Measurements from ENCODE around the gene TNFRSF19. TPM values are rescaled to one million over a fixed set of nuclear protein-coding genes. Genes with fewer than 3 reads are reported as not detected.
A peak's percentile ranks its signal among the peaks of the same experiment; 100 is the strongest.

The TNFRSF19 gene
- total and polyA plus RNA-seq, 2 of the 8 experiments (the other 6 are each of a cell fraction or from before 2014, with no cell fraction given): 0.50 to 0.95 TPM

DNA sequence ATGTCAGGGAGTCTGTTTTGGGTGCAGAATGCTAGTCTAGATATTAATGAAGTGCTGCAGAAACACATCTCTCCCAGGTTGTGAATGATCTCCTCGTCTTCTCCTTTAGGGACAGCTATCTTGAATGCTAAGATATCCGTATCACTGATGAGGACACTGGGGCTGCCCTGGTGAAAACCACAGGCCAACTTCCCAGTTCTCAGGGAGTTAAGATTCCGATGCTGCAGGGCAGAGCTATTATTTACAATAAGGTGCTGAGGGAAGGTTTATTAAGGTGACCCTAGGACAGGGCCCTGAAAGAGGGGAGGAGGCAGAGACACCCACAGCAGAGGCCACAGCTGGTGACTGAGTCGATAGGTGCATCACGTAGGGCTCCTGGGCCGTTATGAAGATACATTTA is 66.1 kb downstream of the TNFRSF19 start:
- Histone ChIP-seq H3K27ac (ENCODE audit: low read depth, low read length) (no peak overlapping the region), H2AFZ (ENCODE audit: low read length) (peak overlapping the region; percentile 12; the same call in 1 of the 2 replicates), H4K8ac (ENCODE audit: extremely low read depth, insufficient read depth, low read length) (no peak overlapping the region), H3K9me3 (ENCODE audit: insufficient read depth in 2 of 2, low read depth in 1 of 2, low read length in 1 of 2) (no peaks in the 10 kb centered on the region), H3K4me2 (ENCODE audit: insufficient read depth in 1 of 2, low read depth in 2 of 2, low read length in 2 of 2) (no peak overlapping the region), H4K5ac (ENCODE audit: insufficient read length, low read depth, low read length) (no peak overlapping the region), H3K4ac (replicated peaks; ENCODE audit: insufficient read length, low read depth, low read length) (no peak overlapping the region), H3K23me2 (ENCODE audit: low read depth, low read length) (no peaks in the 10 kb centered on the region), H2BK5ac (ENCODE audit: low read depth, low read length) (no peak overlapping the region; the same call in 1 of the 2 replicates), H3K14ac (ENCODE audit: insufficient read length) (no peak overlapping the region), H2BK12ac (ENCODE audit: low read depth, low read length) (no peak overlapping the region), H2BK120ac (replicated peaks; ENCODE audit: low read depth, low read length) (no peak overlapping the region), H3K56ac (replicated peaks; ENCODE audit: insufficient read length, low read depth, low read length) (no peak overlapping the region), H3K79me2 (ENCODE audit: control insufficient read depth in 1 of 2, insufficient read depth in 2 of 2, low read length in 2 of 2) (no peaks in the 10 kb centered on the region), H2BK20ac (ENCODE audit: low read length) (no peak overlapping the region), H3K4me1 (replicated peaks in 1 of 4; ENCODE audit: control insufficient read depth in 3 of 4, insufficient read depth in 4 of 4, low read length in 3 of 4) (peaks cover 0 to 28% (median 19%) of the 10 kb centered on the region in 4 experiments), H3K9ac (replicated peaks in 1 of 4; ENCODE audit: extremely low read depth in 1 of 4, low read depth in 3 of 4, low read length in 3 of 4) (no peak overlapping the region), H4K20me1 (replicated peaks in 1 of 2; ENCODE audit: control insufficient read depth in 1 of 2, insufficient read depth in 2 of 2, low read length in 2 of 2) (no peaks in the 10 kb centered on the region), H3K23ac (ENCODE audit: insufficient read length) (no peak overlapping the region), H3K18ac (ENCODE audit: extremely low read depth, low read length) (no peak overlapping the region; the same call in 1 of the 2 replicates), H3K27me3 (replicated peaks in 1 of 4; ENCODE audit: control insufficient read depth in 3 of 4, extremely low read depth in 1 of 4, insufficient read depth in 3 of 4, low read length in 3 of 4) (no peaks in the 10 kb centered on the region), H3K36me3 (ENCODE audit: control insufficient read depth in 2 of 4, insufficient read depth in 4 of 4, low read length in 3 of 4) (no peaks in the 10 kb centered on the region), H2AK5ac (ENCODE audit: low read depth, low read length) (no peak overlapping the region), H4K91ac (replicated peaks; ENCODE audit: insufficient read length, low read length) (peak overlapping the region; percentile 36), H3K4me3 (ENCODE audit: extremely low read depth in 1 of 4, insufficient read depth in 2 of 4, low read depth in 3 of 4, low read length in 4 of 4) (no peak overlapping the region), H3K79me1 (ENCODE audit: low read depth, low read length) (no peaks in the 10 kb centered on the region), H2BK15ac (ENCODE audit: low read length) (no peak overlapping the region)
- FAIRE-seq: no peak
- CTCF ChIA-PET (ENCODE audit: partially characterized antibody): interaction anchor here (1.0 kb wide), 1 partner anchor 173 kb away, joined by 5 read pairs; no protein-coding TSS in a partner anchor
- 92% methylated on average over 6 of the region's 6 CpGs; no CpG with 5 or more reads in 1 of the 2 experiments for WGBS, 2 experiments (ENCODE audit: extremely low coverage in 1 of 2, insufficient coverage in 1 of 2, insufficient read length in 1 of 2, insufficient replicate concordance in 2 of 2, low coverage in 1 of 2, low lambda C conversion rate in 2 of 2, missing lambda C conversion rate in 1 of 2)
- POLR2A ChIA-PET (ENCODE audit: partially characterized antibody): no interaction called here
- DNase-seq (ENCODE audit: low read depth in 1 of 2, low spot score in 2 of 2): no peak
- TF ChIP-seq, protein P1, sequence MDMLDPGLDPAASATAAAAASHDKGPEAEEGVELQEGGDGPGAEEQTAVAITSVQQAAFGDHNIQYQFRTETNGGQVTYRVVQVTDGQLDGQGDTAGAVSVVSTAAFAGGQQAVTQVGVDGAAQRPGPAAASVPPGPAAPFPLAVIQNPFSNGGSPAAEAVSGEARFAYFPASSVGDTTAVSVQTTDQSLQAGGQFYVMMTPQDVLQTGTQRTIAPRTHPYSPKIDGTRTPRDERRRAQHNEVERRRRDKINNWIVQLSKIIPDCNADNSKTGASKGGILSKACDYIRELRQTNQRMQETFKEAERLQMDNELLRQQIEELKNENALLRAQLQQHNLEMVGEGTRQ (IDR thresholded peaks at IDR 0.05; ENCODE audit: low read length): no peak
